ENCODE data around the gene PHACTR3.

PHACTR3 gene

DNA sequence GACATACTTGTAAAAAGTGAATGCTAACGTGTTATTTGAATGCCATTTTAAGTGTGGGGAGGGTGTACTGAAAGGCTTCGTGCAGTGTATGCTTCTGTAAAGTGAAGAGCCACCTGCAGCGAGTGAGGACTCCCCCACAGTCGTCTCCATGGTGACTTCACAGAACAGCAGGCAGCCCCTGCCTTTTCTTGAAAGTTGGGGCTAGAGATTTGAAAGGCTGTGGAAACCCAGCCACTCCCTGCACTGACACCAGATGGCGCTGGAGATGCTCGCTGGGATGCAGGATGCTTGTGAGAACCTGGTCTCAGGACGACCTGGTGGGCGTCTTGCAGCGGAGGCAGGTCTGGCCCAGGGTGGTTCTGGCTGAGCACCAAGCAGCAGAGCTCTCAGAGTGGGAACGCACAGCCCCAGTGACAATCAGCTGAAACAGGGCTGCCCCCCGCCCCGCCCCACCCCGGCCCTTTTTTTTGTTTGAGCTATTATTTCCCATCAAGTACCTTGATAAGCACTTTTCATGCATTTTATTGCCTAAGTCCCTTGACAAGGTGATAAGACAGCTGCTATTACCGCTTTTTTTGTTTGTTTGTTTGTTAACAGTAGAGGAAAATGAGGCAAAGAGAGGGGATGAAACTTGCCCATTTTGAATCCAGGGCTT lies 178.8 kb downstream of the PHACTR3 start:
- peak; percentile 72 for DNase-seq

DNA sequence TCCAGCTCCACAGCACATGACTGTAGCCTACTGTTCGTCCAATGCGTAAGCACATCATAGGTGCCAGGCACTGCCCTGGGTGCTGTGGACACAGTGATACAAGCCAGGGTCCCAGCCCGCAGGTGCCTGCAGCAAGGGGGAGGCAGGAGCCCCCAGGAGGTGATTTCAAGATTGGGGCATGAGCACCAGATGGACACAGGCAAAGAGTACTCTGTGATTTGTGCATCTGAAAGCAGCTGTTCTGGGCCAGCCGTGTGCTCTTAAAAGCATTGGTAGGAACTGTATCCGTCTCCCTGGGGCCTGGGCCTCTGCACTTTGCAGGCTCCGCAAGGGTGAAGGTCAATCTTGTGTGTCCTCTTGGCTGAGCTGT lies 179.3 kb downstream of the PHACTR3 start:
- no peak for DNase-seq

DNA sequence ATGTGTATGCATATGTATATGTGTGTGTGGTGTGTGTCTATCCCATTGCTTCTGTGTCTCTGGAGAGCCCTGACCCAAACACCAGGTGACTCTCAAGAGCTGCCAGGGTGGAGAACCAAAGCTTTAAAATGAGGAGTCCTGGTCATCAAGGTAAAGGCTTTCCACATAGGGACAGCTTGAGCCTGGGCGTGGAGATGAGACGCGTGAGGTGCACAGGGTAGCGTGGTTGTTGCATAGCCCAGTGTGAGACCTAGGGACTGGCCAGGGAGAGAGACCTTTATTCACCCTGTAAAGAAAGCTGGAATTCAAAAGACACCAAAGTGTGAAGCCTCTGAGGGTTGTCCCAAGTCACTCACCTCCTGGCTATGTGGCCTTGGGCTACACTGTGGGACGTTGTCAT lies 180.0 kb downstream of the PHACTR3 start:
- DNase-seq, result no peak

DNA sequence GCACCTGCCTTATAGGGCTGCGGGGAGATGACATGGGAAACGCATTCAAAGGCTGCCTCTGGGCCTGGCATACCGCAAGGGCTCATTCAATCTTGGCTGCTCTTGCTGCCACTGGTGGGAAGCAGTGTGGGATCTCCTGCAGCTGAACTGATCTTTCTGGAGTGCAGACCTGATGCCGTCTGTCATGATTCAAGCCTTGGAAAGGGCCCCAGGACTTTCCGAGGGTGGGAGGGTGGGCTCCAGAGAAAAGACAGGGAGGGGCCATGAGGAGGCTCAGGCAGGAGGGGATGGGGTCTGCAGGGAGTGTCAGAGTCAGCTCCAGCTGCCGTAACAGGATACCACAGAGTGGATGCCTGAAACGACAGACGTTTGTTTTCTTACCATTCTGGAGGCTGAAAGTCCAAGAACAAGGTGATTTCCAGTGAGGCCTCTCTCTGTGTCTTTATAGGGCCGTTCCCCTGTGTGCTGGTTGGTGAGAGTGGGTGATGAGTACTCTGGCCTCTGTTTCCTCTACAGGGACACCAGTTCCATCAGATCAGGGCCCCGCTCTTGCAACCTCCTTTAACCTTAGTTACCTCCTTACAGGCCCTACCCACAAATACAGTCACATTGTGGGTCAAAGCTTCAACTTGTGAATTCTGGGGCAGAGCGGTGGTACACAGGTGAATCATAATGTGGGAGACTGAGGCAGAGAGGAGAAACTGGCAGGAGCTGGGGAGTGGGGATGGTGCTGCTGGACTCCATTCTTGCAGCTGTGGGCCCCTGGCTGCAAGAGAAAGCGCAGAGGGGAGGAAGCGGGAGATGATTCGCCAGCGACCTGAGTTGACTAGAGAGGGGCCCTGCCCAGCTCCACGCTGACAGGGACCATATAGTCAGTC lies 180.7 kb downstream of the PHACTR3 start:
- no peak for DNase-seq

DNA sequence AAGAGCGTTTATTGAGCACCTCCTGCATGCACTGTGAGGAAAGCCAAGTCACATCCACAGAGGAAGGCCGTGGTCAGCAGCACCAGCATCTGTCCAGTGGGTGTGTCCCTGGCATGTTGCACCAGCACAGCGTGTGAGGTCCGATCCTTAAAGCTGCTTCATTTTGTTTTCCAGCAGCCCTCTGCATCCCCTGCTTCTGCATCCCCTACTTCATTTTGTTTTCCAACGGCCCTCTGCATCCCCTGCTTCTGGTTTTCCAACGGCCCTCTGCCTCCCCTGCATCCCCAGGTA lies 181.3 kb downstream of the PHACTR3 start:
- no peak for DNase-seq

DNA sequence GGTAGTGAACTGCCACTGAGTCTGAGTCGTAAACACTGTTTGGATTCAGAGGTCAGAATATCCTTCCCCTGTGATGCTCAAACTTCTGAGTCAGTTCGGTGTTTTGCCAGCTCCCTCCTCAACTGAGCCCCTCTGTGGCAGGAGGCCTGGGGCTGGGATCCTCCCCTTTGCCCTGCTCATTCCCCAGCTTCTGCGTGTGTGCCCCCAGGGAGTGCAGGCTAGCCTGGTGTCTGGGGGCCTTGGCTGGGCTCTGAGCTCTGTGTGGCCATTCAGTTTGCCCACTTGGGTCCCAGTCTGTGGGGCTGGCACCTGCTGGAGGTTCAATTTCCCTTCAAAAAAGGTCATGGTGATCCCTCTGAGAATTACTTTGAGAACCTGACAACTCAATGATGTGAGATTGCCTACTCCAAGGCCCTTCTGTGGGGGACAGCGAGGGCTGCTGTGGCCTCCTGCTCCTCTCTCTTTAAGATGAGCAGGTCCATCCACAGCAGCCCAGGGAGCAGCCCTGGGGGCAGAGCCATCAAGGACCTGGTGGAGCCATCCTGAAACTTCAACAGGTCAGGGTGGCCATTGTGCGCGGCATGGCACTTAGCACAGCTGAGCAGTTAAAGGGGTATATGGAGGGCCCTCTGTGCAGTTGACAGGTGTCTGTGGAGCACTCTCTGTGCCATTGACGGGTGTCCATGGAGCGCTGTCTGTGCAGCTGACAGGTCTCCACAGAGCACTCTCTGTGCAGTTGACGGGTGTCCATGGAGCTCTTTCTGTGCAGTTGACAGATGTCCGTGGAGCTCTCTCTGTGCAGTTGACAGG lies 181.9 kb downstream of the PHACTR3 start:
- DNase-seq, result no peak

DNA sequence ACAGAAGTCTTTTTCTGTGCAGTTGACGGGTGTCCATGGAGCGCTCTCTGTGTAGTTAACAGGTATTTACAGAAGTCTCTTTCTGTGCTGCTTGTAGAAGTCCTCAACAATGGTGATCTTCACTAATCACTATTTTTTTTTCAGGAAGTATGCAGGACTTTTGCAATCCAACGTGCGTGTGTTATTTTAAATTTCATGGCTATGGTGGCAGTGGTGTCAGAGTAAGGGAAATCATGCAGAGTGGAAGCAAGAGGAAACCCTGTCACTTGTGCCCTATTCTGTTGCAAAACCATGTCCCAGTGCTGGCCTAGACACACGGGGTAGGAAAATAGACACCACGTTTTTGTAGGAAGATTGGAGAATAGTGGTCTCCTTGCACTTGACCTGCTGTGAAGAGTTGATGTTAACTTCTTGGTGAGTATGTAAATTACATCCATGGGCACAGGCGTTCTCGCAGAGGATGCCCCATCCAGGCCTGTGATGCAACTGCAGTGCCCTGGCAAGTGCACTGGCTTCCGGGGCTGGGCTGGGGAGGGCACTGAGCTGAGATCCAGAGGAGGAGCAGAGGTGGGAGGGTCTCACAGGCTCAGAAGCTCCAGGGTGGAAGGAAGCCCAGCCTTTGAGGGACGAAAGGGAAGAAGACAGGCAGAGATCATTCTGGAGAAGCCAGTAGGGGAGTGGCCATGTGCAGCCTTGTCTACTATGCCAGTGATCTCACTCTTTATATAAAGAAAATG lies 182.6 kb downstream of the PHACTR3 start:
- no peak for DNase-seq

DNA sequence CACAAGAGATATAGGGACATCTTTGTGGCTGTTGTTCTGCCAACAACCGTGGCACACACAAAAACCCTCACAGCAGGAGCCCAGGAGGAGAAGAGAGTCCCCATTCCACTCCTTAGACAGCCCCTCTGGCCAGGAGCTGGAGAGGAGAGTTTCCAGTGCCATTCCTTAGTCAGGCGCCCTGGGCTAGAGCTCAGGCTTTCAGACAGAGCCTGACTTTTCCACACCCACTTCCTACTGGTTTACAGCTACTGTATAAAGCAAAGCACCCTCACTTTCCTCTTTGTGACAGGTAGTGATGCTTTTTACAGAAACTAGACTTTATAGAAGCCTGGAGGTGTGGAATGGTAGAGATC lies 183.2 kb downstream of the PHACTR3 start:
- DNase-seq, result no peak

DNA sequence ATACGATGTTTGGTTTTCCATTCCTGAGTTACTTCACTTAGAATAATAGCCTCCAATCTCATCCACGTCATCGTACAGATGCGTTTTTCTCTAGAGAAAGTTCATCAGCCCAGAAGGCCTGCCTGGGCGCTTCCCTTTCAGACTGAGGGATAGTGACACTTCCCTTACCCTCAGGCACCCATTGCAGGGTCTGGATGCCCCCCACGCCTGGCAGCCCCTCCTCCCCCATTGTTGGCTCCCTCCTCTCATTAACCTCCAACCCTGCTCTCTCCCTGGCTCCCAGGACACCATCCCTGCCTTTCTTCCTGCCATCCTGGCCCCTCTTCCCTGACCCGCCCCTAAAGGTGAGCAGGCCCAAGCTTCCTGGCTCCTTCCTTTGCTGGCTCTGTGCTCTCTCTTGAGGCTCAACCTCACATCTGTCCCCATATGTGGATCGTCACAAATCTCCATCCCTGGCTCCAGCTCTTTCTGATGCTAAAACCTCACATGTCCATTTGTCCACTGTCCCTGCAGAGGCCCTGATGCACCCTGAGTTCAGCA lies 183.9 kb downstream of the PHACTR3 start:
- DNase-seq, result no peak

DNA sequence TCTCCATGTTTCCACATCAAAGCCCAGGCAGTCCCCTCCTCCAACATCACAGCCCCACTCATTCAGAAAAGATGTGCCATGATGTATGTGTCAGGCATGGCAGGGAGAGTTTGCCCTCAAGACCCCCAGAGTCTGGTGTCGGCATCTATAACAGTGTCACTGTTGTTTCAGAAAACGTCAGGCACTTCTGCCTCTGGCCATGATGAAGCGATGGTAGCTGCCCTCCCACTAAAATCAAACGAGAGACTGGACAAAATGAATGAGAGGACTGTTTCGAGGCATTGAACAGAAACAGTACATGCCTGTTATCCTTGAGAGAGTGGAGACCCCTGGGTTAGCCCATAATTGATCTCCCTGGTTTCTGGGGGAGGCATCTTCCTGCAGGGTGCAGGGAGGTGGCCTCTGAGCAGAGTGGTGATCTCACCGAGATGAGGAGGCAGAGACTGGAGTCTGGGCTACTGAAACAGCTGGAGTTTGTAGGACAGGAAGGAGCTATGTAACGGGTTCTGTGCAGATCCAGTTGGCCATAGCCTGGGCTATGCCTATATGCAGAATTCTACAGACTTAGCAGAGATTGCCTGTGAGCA lies 184.6 kb downstream of the PHACTR3 start:
- DNase-seq, result no peak

DNA sequence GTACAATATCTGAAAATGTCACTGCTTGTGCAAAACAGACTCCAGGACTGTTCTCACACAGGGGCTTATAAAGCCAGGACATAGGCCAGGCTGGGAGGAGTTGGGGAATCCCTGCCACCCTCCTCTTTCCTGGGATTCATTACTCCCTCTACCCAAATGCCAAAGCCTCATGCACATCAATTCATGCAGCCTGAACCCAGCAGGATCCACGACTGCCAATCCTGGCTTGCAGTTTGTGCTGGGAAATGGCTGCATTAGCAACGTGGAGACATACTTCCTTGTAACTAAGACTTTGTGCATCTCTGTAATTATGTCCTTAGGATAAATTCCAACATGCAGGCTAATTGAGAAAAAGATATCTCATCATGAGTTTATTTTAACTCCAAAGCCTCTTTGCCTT lies 185.3 kb downstream of the PHACTR3 start:
- DNase-seq, result no peak

DNA sequence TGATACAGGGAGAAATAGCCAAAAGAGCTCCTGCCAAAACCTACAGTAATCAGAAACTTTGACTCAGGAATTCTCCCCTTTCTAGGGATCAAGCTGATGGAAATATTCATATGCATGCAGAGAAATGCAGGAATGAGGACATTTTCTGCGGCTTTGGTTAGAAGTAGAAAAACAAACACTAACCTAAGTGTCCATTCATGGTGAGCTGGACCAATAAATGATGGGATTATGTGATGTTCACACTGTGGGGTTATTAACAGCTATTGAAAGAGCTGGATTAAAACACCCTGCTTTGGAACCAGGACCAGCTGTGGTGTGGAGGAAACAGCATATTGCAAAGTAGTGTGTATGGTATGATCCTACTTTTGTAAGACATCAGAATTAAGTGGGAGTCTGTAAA lies 186.0 kb downstream of the PHACTR3 start:
- DNase-seq, result no peak

DNA sequence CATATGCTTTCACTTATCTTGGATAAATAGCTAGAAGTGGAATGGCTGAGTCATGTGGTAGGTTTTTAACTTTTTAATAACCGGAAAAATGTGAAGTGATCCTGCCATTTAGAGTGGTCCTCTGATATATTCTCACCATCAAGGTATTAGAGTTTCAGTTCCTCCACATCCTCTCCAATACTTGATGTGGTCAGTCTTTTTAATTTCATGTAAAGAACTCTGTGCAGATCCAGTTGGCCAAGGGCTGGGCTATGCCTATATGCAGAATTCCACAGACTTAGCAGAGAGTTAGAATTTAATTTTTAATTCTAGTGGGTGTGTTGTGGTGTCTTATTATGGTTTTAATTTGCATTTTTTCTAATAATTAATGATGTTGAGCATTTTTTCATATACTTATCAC lies 188.0 kb downstream of the PHACTR3 start:
- no peak for DNase-seq

DNA sequence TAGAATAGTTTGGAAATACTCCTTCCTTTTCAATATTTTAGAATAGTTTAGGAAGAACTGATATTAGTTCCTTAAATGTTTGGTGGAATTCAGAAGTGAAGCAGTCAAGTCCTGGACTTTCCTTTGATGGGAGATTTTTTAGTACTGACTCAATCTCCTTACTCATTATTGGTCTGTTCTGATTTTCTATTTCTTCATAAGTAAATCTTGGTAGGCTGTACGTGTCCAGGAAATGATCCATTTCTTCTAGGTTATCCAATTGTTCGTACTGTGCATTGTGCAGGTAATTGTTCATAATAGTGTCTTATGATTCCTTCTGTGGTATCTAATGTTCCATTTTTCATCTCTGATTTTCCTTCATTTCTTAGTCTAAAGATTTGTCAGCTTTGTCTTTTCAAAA lies 190.2 kb downstream of the PHACTR3 start:
- DNase-seq, result no peak

DNA sequence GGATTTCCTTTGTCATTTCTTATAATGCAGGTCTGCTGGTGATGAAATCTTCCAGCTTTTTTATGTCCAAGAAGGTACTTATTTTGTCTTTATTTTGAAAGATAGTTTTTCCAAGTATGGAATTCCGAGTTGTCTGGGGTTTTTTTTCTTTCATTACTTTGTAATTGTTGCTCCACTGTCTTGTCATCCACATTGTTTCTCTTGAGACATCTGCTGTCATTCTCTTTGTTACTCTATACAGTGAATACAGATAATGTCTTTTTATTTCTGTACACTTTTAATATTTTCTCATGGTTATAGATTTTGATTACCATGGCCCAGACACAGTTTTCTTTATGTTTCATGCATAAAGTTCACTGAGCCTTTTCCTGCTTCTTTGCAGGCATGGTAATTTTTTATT lies 196.0 kb downstream of the PHACTR3 start:
- no peak for DNase-seq

DNA sequence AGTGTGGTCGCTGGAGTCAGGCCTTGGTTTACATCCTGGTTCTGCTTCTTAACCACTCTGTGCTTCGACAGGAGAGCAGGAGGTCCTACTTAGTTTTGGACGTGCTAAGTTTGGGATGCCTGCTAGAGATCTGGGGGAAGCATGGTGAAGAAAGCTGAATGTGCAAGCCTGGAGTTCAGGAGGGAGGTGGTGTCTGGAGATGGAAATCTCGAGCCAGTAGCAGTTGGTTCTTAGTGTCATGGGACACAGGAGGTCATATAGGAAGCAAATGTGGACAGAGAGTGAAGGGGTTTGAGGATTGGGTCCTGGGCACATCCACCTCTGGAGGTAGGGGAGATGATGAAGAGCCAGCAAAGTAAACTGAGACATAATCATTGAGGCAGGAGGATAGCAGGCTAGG lies 197.7 kb downstream of the PHACTR3 start:
- DNase-seq, result no peak

DNA sequence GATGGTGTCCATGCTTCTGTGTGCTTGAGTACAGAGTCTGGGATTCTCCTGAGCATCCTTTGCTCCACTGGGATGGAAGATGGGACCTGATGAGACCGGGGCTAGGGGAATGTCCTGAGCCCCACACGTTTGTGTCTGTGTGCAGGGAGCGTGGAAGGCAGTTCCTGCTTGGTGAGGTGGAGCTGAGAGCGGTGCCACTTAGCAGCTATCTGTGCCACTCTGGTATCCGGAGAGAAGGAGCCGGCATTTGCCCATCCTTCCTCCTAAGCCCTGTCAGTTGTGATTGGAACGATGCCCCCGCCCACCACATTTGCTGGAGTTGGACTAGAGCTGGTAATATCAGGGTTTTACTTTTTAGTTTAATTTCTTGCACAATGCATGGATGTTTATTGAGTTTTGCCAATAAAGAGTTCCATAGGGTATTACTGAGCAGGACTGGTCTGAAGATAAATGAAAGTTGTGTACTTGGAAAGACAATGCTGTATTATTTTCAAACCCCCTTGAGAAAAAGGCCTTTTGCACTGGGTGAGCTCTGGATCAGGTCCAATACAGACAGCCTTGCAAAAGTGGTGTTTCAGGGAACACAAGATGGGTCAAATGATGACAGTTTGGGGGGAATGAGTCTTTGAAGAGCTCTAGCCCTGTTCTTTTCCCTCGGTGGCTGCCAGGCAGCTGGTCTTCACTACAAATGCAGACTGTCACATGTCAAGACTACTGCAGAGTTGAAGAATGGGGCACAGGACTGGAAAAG lies 198.3 kb downstream of the PHACTR3 start:
- no peak for DNase-seq

DNA sequence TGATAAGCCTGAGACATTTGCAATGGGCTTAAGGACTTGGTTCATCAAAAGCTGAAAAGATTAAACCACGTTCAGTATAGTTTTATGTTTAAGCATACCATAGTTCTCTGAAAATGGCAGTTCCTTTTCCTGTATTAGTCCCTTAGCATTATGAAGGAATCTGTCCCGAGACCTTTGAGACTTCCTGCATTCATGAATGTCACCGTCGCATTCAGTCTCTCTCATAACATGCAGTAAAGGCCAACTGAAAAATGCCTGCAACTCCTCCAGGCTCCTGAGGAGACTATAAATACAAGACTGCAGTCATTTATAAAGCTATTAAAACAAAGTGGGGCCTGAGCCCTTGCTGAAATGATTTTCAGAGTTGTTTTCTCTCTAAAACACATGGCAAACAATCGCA lies 200.0 kb downstream of the PHACTR3 start:
- DNase-seq, result no peak

DNA sequence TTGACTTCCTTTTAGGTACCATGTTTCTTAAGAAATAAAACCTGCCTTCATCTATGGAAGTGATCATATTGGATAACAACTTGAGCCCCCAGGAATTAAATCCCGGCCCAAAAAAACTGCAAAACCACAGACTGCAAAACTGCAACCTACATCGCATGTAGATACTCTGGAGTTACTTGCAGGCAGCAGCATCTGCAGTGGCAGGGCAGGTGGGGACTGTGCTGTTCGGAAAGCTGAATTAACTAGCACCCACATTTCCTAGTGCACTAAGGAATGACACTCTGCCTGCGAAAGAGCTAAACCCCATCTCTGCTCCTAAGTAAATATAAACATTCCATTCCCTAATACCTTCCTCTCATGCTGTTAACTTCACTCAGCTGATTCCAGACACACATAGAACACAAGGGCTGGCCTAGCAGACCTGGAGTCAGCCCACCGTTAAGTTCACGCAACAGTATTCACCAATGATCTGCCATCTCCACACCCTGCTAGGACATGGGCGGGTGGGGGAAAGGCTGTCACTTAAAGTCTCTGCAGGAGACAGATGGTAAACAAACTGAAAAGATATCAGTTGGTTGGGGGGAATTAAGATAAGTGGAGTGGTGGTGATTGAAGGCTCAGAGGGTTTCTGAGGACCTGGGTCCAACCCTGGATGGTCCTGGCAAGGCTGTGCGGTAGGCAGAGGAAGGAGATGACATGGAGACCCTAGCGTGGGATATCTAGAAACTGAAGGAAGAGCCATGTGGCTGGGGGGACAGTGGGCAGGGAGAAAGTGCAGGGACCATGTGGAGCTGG lies 200.7 kb downstream of the PHACTR3 start:
- DNase-seq, result no peak

DNA sequence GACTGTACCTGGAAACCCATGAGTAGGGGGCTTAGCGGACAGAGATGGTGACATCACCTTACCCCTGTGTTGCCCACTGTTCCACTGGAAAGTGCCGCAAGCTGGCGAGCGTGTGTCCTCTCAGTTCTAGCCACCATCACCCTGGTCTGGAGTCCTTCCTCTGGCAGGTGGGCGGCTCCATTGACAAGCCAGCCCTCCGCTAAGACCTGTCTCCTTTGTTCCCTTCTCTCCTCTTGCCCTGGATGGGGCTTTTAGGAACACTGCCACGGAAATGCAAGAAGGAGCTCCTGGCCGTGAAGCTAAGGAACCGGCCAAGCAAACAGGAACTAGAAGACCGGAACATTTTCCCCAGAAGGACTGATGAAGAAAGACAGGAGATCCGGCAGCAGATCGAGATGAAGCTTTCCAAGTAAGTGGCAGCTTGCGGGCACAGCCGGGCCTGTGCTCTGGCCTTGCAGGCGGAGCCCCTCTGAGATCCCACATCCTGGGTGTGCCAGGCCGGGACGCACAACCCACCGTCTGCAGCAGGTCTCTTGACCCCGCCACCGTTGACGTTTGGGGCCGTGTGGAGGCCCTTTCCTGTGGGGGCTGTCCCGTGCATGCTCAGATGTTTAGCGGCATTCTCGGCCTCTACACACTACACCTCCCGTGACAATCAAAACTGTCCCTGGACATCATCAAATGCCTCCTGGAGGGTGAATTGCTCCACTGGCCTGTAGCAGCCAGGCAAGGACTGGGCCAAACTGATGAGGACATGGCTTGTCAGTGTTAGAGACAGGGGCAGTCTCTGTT lies 201.6 kb downstream of the PHACTR3 start:
- DNase-seq, result no peak
